ENCODE data around the gene CPT1B.
A peak's percentile ranks its signal among the peaks of the same experiment; 100 is the strongest.
"Not testable (repeated sequence)": the region's sequence is repeated elsewhere in the genome, so short reads cannot be mapped to it uniquely, and the experiment has no call there.

Gene CPT1B

DNA sequence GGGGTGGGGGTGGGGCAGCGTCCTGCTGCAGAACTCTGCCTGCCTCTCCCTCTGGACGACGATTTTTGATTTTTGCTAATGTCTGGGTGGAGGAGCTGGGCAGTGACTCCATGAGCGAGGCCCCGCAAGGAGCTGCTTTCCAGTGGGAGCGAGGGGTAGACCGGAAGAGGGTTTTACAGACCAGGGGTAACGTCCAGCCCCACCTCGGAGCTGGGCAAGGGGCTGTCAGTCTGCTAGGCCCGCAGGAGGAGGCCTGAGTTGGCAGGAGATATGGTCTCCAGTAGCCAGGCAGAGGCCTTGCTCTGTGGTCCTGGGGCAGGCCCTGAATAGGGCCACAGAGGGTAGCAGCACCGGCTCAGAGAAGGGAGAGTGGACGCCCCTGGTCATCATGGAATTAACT is 31.4 kb upstream of the CPT1B start:
- DNase-seq (ENCODE audit: low read depth) = no peak

DNA sequence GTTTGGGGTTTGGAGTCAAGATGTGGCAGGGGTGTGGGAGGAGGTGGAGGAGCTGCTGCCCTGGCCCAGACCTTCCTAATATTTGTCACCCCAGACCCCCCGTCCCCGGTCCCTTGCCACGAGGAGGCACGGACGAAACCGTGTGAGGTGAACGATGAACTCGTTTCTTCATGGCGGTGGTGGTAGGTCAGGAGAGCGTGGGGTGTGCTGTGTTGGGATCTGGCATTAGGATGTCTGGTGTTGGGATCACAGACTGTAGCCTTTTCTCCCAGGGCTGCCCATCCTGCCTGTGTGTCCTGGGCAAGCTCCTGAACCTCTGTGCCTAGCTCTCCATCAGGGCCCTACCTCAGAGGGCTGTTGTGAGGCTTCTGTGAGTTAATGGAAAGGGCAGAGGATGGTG is 30.8 kb upstream of the CPT1B start:
- no peak for DNase-seq (ENCODE audit: low read depth)

- DNase-seq (ENCODE audit: low read depth) = not testable (repeated sequence)
Observed at GRCh38 chr22:50608058-50608840, 30.0 kb upstream of the CPT1B start.

DNA sequence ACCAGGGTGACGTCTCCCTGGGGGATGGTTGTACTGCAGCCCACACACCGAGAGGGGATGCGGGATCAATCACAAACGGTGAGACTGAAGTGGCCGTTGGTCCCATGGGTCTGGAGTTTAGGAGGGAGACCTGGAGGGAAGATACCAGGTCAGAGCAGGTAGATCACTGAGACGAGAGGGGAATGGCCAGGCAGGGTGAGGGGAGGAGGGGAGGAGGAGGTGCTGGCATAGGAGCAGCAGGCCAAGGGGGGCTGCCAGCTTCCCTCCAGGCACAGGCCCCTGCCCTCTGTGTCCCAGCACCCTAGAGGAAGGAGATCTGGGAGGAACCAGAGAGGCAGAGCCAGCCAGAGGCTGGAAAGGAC is 29.4 kb upstream of the CPT1B start:
- no peak for DNase-seq (ENCODE audit: low read depth)

- DNase-seq (ENCODE audit: low read depth) = no peak
Observed at GRCh38 chr22:50606946-50607658, 28.9 kb upstream of the CPT1B start.

GRCh38 chr22:50606165-50606945 is 28.1 kb upstream of the CPT1B start:
- no peak for DNase-seq (ENCODE audit: low read depth)

- DNase-seq (ENCODE audit: low read depth) = no peak
Observed at GRCh38 chr22:50605613-50606074, 27.4 kb upstream of the CPT1B start.

DNA sequence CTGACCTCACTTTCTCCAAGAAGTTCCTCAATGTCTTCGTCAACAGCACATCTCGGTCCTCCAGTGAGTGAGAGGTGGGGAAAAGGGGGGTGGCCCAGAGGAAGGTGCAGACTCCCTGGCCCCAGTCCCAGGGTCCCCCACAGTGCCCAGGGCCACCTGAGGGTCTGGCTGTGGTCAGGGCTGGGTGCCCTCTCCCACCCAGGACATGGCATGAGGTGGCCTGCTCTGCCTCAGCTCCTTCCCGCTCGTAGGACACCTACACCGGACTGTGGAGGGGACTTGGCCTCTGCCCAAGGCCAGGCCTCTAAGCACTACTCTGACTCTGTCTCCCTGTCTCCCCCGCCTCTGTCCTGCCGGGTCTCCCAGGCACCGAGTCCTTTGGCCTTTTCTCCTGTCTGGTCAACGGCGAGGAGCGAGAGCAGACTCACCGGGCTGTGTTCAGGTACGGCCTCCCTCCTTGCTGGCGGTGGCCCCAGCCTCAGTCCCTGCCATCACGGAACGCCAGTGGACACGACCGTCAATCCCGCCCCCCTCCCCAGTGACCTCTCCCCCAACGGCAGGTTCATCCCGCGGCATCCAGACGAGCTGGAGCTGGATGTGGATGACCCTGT is 26.9 kb upstream of the CPT1B start:
- DNase-seq (ENCODE audit: low read depth) = no peak

DNA sequence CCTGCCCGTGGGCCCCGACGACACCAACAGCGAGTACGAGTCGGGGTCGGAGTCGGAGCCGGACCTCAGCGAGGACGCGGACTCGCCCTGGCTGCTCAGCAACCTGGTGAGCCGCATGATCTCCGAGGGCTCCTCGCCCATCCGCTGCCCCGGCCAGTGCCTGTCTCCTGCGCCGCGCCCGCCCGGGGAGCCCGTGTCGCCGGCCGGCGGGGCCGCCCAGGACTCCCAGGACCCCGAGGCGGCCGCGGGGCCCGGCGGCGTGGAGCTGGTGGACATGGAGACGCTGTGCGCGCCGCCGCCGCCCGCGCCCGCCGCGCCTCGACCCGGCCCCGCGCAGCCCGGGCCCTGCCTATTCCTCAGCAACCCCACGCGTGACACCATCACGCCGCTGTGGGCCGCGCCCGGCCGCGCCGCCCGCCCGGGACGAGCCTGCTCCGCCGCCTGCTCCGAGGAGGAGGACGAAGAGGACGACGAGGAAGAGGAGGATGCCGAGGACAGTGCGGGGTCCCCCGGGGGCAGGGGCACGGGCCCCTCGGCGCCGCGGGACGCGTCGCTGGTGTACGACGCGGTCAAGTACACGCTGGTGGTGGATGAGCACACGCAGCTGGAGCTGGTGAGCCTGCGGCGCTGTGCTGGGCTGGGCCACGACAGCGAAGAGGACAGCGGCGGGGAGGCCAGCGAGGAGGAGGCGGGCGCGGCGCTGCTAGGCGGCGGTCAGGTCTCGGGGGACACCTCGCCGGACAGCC is 26.2 kb upstream of the CPT1B start:
- no peak for DNase-seq (ENCODE audit: low read depth)

- no peak for DNase-seq (ENCODE audit: low read depth)
Observed at GRCh38 chr22:50603511-50604255, 25.5 kb upstream of the CPT1B start.

DNA sequence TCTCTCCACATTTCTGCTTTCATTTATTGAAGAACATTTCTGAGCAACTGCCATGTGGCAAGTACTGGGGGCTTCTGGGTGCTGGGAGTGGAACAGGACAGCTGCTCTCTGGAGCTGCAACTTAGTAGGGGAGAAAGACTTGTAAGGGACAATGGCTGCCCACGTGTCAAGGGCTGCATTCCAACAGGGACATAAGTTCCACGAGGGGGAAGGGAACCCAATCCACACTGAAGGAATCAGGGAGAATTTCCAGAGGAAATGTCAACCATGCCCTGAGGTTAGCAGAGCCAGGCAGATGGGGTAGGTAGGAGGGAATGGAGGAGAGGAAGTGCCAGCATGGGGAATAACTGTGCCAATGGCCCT is 24.1 kb upstream of the CPT1B start:
- DNase-seq (ENCODE audit: low read depth) = no peak

DNA sequence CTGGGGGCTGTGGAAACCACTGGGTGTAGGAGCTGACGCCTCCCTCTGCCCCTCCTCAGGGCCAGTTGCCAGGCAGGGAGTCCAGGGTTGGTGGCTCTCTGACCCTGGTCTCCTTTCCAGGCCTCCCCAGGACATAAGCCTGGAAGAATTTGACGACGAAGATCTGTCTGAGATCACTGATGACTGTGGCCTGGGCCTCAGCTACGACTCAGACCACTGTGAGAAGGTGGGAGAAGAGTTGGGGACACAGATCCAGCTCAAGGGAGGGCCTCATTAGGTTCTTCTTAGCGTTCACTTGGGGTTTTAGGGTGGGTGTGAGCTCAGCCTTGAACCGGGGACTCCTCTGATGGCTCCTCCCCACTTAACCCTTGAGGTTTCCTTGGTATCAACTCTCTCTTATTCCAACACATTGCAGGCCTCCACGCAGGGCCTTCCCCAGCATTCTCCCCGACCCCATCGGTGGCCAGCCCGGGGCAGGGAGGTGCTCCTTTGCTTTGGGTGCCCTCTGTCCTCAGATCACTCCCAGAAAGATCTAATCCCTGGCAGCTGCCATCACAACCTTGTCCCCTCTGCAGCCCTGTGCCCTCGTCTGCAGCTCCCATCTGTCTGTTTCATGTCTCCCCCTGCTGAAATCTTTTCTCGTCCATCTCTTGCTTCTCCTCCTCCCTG is 23.6 kb upstream of the CPT1B start:
- no peak for DNase-seq (ENCODE audit: low read depth)

GRCh38 chr22:50600967-50601668 is 22.9 kb upstream of the CPT1B start:
- DNase-seq (ENCODE audit: low read depth) = no peak

DNA sequence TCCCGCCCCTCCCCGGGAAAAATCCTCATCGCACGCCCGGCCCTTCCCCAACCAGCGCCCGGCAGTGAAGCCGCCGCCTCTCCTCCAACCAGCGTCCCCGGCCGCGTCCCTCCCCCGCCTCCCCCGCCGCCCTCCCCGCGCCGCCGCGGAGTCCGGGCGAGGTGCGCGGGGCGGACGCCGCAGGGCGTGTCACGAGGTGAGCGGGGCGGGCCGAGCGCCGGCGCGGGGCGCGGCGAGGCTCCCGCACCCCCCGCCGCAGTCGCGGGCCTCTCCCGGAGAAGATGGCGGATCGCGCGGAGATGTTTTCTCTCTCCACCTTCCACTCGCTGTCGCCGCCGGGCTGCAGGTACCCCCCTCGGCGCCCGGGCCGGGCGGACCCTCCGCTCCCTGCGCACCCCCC is 22.3 kb upstream of the CPT1B start, which contains the start of gene MAPK8IP2:
MAPK8IP2 (plus strand) TSS at position 256 of the 400 bp plus-strand sequence; CDS start at position 282, 26 bp downstream.
- DNase-seq (ENCODE audit: low read depth) = no peak

- peak; percentile 24 for DNase-seq (ENCODE audit: low read depth)
Observed at GRCh38 chr22:50599816-50600455, 21.7 kb upstream of the CPT1B start.

GRCh38 chr22:50597097-50597496 is 18.9 kb upstream of the CPT1B start:
- DNase-seq (ENCODE audit: low read depth) = no peak

GRCh38 chr22:50595189-50595588 is 17.0 kb upstream of the CPT1B start:
- DNase-seq (ENCODE audit: low read depth) = no peak

- DNase-seq (ENCODE audit: low read depth) = no peak
Observed at GRCh38 chr22:50587407-50587806, 9.2 kb upstream of the CPT1B start.

DNA sequence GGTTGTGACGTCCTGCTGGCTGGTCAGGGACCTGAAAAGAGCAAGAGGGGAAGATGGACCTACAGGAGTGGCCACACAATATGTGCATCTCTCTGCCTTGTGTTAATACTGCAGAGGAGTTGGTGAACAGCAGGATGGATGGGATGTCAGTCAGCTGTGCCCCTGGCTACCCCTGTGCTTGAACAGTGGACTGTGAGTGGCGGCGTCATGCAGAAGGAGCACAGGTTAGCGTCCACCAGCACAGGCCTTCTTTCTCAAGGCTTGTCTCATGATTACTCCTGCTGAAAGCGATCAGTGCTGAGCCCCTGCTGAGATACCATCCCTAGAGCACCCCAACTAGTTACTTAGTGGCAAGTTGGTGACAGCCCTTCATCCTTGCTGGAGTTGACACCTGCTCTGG is 8.2 kb upstream of the CPT1B start:
- DNase-seq (ENCODE audit: low read depth) = no peak

Measured in T-helper 22 cell (primary cell).